HEK293 (cell line): ENCODE results near the gene MKI67.

Source experiments
- TRIM28 ChIP-seq: IDR thresholded peaks from 2 replicates; pipeline ENCODE4 v1.6.1; 2011; ENCODE audit warnings: low read length, control low read depth, borderline replicate concordance
- YY1 ChIP-seq: fragments of 450-650 bp; formaldehyde crosslinking; IDR thresholded peaks from 2 replicates; pipeline ENCODE4 v1.5.1; 2018; ENCODE audit warnings: missing biosample characterization, missing genetic modification characterization
- ZBTB1 ChIP-seq: fragments of 450-650 bp; formaldehyde crosslinking; IDR thresholded peaks from 2 replicates; pipeline ENCODE4 v1.5.1; 2016; ENCODE audit warnings: missing biosample characterization, missing genetic modification characterization
- ZBTB20 ChIP-seq: fragments of 450-650 bp; formaldehyde crosslinking; IDR thresholded peaks from 2 replicates; pipeline ENCODE4 v1.5.1; 2016; ENCODE audit warnings: missing biosample characterization, missing genetic modification characterization
- ZEB2 ChIP-seq: fragments of 450-650 bp; formaldehyde crosslinking; IDR thresholded peaks from 2 replicates; pipeline ENCODE4 v1.5.1; 2016; ENCODE audit warnings: missing biosample characterization, missing genetic modification characterization
- ZNF112 ChIP-seq: fragments of 450-650 bp; formaldehyde crosslinking; IDR thresholded peaks from 2 replicates; pipeline ENCODE4 v1.5.0; 2017; ENCODE audit warnings: missing biosample characterization, missing genetic modification characterization
- ZNF157 ChIP-seq: fragments of 450-650 bp; formaldehyde crosslinking; IDR thresholded peaks from 2 replicates; pipeline ENCODE4 v1.5.1; 2016; ENCODE audit warnings: missing biosample characterization, missing genetic modification characterization
- ZNF24 ChIP-seq: fragments of 450-650 bp; formaldehyde crosslinking; IDR thresholded peaks from 2 replicates; pipeline ENCODE4 v1.5.1; 2016; ENCODE audit warnings: missing biosample characterization, missing genetic modification characterization
- ZNF585B ChIP-seq: fragments of 450-650 bp; formaldehyde crosslinking; IDR thresholded peaks from 2 replicates; pipeline ENCODE4 v1.5.1; 2016; ENCODE audit warnings: missing biosample characterization, missing genetic modification characterization
- ZNF768 ChIP-seq: fragments of 450-650 bp; formaldehyde crosslinking; IDR thresholded peaks from 2 replicates; pipeline ENCODE4 v1.5.1; 2018; ENCODE audit warnings: missing biosample characterization, mild to moderate bottlenecking, missing genetic modification characterization
- ZNF777 ChIP-seq: fragments of 450-650 bp; formaldehyde crosslinking; IDR thresholded peaks from 2 replicates; pipeline ENCODE4 v1.5.1; 2017; ENCODE audit warnings: missing biosample characterization, missing genetic modification characterization, borderline replicate concordance
- TF ChIP-seq, protein P1 (sequence below): fragments of 450-650 bp; formaldehyde crosslinking; IDR thresholded peaks from 2 replicates; pipeline ENCODE4 v1.5.1; 2016; ENCODE audit warnings: missing biosample characterization, missing genetic modification characterization

DNA sequence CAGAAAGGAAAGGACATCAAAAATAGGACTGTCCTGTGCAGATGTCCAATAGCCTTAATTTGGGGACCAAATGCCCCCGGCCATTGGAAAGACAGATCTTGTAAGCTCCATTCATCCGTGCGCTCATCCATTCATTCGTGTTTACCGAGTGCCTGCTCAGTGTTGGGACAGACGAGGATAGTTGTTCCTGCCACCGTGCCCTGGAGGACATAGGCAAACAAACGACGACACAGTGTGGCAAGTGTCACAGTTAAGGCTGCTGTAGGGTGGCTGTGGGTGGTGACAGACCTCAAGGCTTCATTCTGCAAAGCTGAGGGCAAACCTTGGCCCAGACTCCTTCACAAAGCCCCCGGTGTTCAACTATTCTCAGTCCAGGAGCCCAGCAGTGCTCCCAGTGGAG is 27.6 kb downstream of the MKI67 start:
- TF ChIP-seq, protein P1, sequence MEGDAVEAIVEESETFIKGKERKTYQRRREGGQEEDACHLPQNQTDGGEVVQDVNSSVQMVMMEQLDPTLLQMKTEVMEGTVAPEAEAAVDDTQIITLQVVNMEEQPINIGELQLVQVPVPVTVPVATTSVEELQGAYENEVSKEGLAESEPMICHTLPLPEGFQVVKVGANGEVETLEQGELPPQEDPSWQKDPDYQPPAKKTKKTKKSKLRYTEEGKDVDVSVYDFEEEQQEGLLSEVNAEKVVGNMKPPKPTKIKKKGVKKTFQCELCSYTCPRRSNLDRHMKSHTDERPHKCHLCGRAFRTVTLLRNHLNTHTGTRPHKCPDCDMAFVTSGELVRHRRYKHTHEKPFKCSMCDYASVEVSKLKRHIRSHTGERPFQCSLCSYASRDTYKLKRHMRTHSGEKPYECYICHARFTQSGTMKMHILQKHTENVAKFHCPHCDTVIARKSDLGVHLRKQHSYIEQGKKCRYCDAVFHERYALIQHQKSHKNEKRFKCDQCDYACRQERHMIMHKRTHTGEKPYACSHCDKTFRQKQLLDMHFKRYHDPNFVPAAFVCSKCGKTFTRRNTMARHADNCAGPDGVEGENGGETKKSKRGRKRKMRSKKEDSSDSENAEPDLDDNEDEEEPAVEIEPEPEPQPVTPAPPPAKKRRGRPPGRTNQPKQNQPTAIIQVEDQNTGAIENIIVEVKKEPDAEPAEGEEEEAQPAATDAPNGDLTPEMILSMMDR: no peak
- TF ChIP-seq ZNF585B (tag by site-specific recombination) (no peak), ZNF157 (tag by site-specific recombination) (no peak), ZBTB20 (tag by site-specific recombination) (no peak), ZBTB1 (tag by site-specific recombination) (no peak), ZNF112 (tag by site-specific recombination) (no peak), ZNF768 (tag by site-specific recombination) (no peak), TRIM28 (no peak), ZNF24 (tag by site-specific recombination) (no peak), YY1 (tag by site-specific recombination) (no peak), ZEB2 (tag by site-specific recombination) (no peak), ZNF777 (tag by site-specific recombination) (no peak)
